ENCODE data around the gene CCL3. TPM values are rescaled to one million over a fixed set of nuclear protein-coding genes. Genes with fewer than 3 reads are reported as not detected.
A peak's percentile ranks its signal among the peaks of the same experiment; 100 is the strongest.

The CCL3 gene
- total RNA-seq, 1 donor from 2014 or later: 9.9 TPM

DNA sequence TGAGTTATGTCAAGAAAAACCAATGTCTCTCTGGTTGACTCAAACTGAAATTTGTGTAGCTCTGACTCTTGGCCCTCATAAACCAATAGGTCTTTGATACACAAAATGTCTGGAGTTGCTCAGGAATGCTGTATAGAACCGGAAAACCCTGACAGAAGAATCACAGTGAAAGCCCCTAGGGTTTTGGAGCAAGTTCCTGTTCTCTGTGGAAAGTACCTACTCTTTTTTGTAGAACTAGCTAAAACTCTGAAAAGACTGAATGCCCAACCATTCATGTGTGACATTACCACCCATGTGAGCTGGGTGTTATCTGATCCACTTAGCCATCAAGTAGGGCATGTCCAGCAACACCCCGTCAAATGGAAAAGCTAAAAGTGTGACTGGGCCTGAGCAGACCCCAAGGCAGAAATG lies 42.5 kb upstream of the CCL3 start:
- no peaks in the 10 kb centered on the region for H3K27me3 ChIP-seq
- H3K4me3 ChIP-seq: no peak overlapping the region
- DNase-seq (no peak), ATAC-seq (no peak)
- TF ChIP-seq, protein P1, sequence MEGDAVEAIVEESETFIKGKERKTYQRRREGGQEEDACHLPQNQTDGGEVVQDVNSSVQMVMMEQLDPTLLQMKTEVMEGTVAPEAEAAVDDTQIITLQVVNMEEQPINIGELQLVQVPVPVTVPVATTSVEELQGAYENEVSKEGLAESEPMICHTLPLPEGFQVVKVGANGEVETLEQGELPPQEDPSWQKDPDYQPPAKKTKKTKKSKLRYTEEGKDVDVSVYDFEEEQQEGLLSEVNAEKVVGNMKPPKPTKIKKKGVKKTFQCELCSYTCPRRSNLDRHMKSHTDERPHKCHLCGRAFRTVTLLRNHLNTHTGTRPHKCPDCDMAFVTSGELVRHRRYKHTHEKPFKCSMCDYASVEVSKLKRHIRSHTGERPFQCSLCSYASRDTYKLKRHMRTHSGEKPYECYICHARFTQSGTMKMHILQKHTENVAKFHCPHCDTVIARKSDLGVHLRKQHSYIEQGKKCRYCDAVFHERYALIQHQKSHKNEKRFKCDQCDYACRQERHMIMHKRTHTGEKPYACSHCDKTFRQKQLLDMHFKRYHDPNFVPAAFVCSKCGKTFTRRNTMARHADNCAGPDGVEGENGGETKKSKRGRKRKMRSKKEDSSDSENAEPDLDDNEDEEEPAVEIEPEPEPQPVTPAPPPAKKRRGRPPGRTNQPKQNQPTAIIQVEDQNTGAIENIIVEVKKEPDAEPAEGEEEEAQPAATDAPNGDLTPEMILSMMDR (IDR thresholded peaks at IDR 0.05): no peak
- intact Hi-C loops (cut with DNase I): no loop called here
- no peaks in the 10 kb centered on the region for H3K4me1 ChIP-seq
- H3K9me3 ChIP-seq: no peaks in the 10 kb centered on the region
- H3K27ac ChIP-seq: no peak overlapping the region
- H3K36me3 ChIP-seq: no peaks in the 10 kb centered on the region

DNA sequence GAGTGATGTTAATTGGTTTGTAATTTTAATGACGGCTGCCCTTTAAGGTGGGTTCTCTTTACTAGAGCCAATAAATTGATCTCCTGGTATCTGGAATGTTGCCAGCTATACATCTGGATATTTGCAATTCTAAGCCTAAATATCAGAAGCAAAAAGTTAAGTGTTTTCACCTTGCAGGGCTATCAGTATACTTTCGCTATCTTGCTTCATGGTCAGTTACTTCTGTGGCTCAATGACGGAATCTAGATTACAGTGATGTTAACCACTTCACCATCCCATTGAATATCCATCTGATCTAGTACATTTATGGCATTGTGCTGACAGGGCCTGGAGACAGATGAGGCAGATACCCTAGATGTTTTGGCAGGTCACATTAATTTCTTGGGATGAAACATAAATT lies 42.0 kb upstream of the CCL3 start:
- TF ChIP-seq, protein P1 (IDR thresholded peaks at IDR 0.05): no peak
- Histone ChIP-seq H3K4me3 (no peak overlapping the region), H3K4me1 (no peaks in the 10 kb centered on the region), H3K27me3 (no peaks in the 10 kb centered on the region), H3K36me3 (no peaks in the 10 kb centered on the region), H3K9me3 (no peaks in the 10 kb centered on the region), H3K27ac (no peak overlapping the region)
- no peak for DNase-seq
- ATAC-seq: no peak
- intact Hi-C loops (cut with DNase I): no loop called here

DNA sequence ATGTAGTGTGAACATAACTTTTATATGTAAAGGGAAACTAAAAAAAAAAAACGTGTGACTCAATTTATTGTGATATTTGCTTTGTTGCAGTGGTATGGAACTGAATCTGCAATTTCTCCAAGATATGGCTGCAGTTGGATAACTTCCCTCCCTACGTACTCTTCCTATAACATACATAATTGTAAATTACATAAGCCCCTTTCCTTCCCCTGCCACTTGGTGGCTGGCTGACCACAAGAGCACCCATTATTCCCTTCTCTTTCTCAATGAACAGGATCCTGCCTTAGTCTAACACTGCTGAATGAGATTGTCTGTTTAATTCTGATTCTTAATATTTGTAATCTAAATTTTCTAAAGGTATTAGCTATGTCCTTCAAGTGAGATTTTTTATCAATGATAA lies 41.5 kb upstream of the CCL3 start:
- H3K4me1 ChIP-seq: no peaks in the 10 kb centered on the region
- no peaks in the 10 kb centered on the region for H3K27me3 ChIP-seq
- no peak overlapping the region for H3K27ac ChIP-seq
- no peaks in the 10 kb centered on the region for H3K36me3 ChIP-seq
- TF ChIP-seq, protein P1 (IDR thresholded peaks at IDR 0.05): no peak
- no peaks in the 10 kb centered on the region for H3K9me3 ChIP-seq
- intact Hi-C loops (cut with DNase I): no loop called here
- peak; percentile 68 for ATAC-seq
- no peak overlapping the region for H3K4me3 ChIP-seq
- no peak for DNase-seq

DNA sequence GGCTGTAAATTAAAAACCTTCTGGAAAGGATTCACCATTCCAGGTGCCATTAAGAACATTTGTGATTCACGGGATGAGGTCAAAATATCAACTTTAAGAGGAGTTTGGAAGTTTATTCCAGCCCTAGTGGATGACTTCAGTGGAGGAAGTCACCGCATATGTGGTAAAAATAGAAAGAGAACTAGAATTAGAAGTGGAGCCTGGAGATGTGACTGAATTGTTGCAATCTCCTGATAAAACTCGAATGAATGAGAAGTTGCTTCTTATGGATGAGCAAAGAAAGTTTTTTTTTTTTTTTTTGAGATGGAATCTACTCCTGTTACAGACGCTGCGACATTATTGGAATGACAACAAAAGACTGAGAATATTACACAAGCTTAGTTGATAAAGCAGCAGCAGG lies 40.4 kb upstream of the CCL3 start:
- intact Hi-C loops (cut with DNase I): no loop called here
- H3K9me3 ChIP-seq: peaks cover 5% of the 10 kb centered on the region
- no peak overlapping the region for H3K27ac ChIP-seq
- TF ChIP-seq, protein P1 (IDR thresholded peaks at IDR 0.05): no peak
- no peaks in the 10 kb centered on the region for H3K4me1 ChIP-seq
- H3K36me3 ChIP-seq: no peaks in the 10 kb centered on the region
- H3K27me3 ChIP-seq: no peaks in the 10 kb centered on the region
- no peak overlapping the region for H3K4me3 ChIP-seq
- ATAC-seq (no peak), DNase-seq (no peak)

DNA sequence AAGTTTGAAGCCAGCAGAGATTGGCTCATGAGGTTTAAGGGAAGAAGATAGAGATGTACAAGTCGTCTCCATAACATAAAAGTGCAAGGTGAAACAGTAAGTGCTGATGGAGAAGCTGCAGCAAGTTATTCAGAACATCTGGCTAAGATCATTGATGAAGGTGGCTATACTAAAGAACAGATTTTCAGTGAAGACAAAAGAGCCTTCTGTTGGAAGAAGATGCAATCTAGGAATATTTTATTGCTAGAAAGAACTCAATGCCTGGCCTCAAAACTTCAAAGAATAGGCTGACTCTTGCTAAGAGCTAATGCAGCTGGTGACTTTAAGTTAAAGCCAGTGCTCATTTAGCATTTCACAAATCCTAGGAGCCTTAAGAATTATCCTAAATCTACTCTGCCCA lies 39.7 kb upstream of the CCL3 start:
- Histone ChIP-seq H3K9me3 (peaks cover 9% of the 10 kb centered on the region), H3K4me3 (no peak overlapping the region), H3K27ac (no peak overlapping the region), H3K36me3 (no peaks in the 10 kb centered on the region), H3K27me3 (no peaks in the 10 kb centered on the region), H3K4me1 (no peaks in the 10 kb centered on the region)
- intact Hi-C loops (cut with DNase I): no loop called here
- no peak for ATAC-seq
- TF ChIP-seq, protein P1 (IDR thresholded peaks at IDR 0.05): no peak
- DNase-seq: no peak

DNA sequence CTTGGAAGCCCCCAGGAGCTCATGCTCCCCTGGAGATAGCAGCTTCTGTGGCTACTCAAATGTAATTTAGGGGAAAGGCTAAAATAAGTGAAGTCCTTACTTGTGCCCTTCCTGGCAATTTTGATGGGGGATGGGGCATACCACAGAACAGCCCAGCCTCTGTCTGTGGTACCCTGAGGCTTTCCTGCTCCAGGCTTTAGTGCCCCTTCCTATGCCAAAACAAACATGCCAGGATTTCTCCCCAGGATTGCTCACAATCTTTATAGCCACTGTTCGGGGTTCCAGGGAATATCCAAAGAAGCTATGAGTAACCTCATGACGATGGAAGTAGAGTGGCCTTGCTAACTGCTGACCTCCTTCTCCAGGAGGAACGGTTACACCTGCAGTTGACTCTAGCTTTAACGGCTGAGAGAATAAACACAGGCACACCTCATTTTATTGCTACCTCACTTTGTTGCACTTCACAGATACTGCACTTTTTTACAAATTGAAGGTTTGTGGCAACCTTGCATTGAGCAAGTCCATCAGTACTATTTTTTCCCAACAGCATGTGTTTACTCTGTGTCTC lies 38.6 kb upstream of the CCL3 start:
- no peaks in the 10 kb centered on the region for H3K36me3 ChIP-seq
- H3K9me3 ChIP-seq: peaks cover 9% of the 10 kb centered on the region
- TF ChIP-seq, protein P1 (IDR thresholded peaks at IDR 0.05): no peak
- H3K27me3 ChIP-seq: no peaks in the 10 kb centered on the region
- no peaks in the 10 kb centered on the region for H3K4me1 ChIP-seq
- no peak overlapping the region for H3K4me3 ChIP-seq
- intact Hi-C loops (cut with DNase I): no loop called here
- ATAC-seq: no peak
- no peak for DNase-seq
- no peak overlapping the region for H3K27ac ChIP-seq
